SK-N-SH (cell line): ENCODE data around the gene NBEAL1.

Experiments
- EP300 ChIP-seq, 2 experiments: IDR thresholded peaks; 2 replicates each; pipeline versions ENCODE4 v1.4.0 to v1.6.1; 2012; ENCODE audit warnings: borderline replicate concordance in 1 of 2, low read depth in 1 of 2, low read length in 1 of 2
- GATA2 ChIP-seq: sonication (generic); formaldehyde crosslinking; IDR thresholded peaks from 2 replicates; pipeline ENCODE4 v1.5.0; 2020; ENCODE audit warnings: mild to moderate bottlenecking, missing genetic modification reagents
- POLR2AphosphoS5 ChIP-seq: IDR thresholded peaks from 2 replicates; pipeline ENCODE4 v1.6.1; 2012; ENCODE audit warnings: low read depth, low read length

DNA sequence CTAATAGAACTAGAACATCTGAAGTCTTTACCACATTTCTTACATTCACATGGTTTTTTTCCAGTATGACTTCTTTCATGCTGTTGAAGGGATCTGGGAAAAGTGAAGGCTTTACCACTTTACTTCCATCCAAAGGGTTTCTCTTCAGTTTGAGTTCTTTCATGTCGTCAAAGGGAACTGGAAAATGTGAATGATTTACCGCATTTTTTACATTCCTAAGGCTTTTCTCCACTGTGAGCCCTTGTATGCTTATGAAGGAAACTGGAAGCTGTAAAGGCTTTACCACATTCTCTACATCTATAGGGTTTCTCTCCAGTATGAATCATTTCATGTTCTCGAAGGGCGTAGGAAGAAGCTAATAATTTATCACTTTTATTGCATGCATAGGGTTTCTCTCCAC lies 46.7 kb downstream of the NBEAL1 start:
- TF ChIP-seq POLR2AphosphoS5: no peak
- TF ChIP-seq EP300 (IDR thresholded peaks at IDR 0.05; ENCODE audit: borderline replicate concordance in 1 of 2, low read depth in 1 of 2, low read length in 1 of 2): no peak
- no peak for TF ChIP-seq GATA2 (CRISPR knock-in tag)
